ENCODE data around the gene CBX5.

The CBX5 gene

GRCh38 chr12:54285150-54286041, 5.5 kb upstream of the CBX5 start:
- no peak for TF ChIP-seq TAF1 (IDR thresholded peaks at IDR 0.05; ENCODE audit: borderline replicate concordance, insufficient read depth, low read length)
- no peak for TF ChIP-seq FOXP2 (optimal IDR thresholded peaks at IDR 0.05; ENCODE audit: borderline replicate concordance, extremely low read depth, extremely low read length, insufficient read depth)
- TF ChIP-seq REST (IDR thresholded peaks at IDR 0.05; ENCODE audit: insufficient read depth in 1 of 2, low read depth in 2 of 2, low read length in 2 of 2) = no peak
- TF ChIP-seq POLR2AphosphoS5 (IDR thresholded peaks at IDR 0.05; ENCODE audit: low read depth, low read length) = no peak
- no peak for TF ChIP-seq SIN3A (IDR thresholded peaks at IDR 0.05; ENCODE audit: borderline replicate concordance, insufficient read depth, low read length)

- 0 out of 2 replicates have a peak, but pooled peaks have one; percentile 2 for TF ChIP-seq POLR2AphosphoS5 (IDR thresholded peaks at IDR 0.05; ENCODE audit: low read depth, low read length)
These were observed 4.3 kb upstream of the CBX5 start for GRCh38 chr12:54284070-54284780.

DNA sequence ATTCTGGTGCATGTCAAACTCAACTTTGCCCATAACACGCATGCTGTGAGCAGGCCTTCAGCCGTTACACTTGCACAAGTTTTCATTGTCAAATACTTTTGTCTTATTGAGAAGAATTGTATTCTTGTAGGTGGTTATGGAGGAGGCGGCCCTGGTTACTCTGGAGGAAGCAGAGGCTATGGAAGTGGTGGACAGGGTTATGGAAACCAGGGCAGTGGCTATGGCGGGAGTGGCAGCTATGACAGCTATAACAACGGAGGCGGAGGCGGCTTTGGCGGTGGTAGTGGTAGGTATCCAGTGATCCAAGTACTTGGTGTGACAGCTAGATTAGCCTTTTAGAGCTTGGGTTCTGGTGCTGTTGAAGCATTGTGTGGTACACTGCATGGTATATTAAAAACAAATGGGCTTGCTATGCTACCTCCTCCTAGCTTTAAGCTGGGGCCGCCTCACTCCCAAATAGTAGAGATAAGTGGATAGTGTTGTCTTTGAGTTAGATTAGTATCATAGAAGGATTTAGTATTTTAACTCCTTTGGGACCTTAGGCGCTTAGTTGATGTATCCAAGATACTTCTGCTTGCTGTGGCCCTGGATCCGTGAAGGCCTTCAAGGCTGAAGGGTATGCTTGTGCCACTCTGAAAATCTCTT, 3.1 kb upstream of the CBX5 start:
- TF ChIP-seq REST (IDR thresholded peaks at IDR 0.05; ENCODE audit: insufficient read depth in 1 of 2, low read depth in 2 of 2, low read length in 2 of 2) (no peak), POLR2AphosphoS5 (IDR thresholded peaks at IDR 0.05; ENCODE audit: low read depth, low read length) (no peak; the same call in 1 of the 2 replicates), FOXP2 (optimal IDR thresholded peaks at IDR 0.05; ENCODE audit: borderline replicate concordance, extremely low read depth, extremely low read length, insufficient read depth) (no peak), SIN3A (IDR thresholded peaks at IDR 0.05; ENCODE audit: borderline replicate concordance, insufficient read depth, low read length) (no peak)

DNA sequence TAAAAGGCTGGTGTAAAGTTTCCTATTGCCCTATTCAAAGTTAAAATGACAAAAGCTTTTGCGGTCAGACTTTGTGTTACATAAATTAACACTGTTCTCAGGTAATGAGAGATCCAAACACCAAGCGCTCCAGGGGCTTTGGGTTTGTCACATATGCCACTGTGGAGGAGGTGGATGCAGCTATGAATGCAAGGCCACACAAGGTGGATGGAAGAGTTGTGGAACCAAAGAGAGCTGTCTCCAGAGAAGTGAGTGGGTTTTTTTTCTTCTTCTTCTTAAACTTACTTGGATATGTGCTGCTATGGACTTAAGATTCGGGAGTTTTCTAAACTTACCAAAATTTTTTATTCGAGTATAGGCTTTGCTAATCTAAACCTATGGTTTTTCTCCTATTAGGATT, 1.8 kb upstream of the CBX5 start:
- 0 out of 2 replicates have a peak, but pooled peaks have one; percentile 14 for TF ChIP-seq TAF1 (IDR thresholded peaks at IDR 0.05; ENCODE audit: borderline replicate concordance, insufficient read depth, low read length)

DNA sequence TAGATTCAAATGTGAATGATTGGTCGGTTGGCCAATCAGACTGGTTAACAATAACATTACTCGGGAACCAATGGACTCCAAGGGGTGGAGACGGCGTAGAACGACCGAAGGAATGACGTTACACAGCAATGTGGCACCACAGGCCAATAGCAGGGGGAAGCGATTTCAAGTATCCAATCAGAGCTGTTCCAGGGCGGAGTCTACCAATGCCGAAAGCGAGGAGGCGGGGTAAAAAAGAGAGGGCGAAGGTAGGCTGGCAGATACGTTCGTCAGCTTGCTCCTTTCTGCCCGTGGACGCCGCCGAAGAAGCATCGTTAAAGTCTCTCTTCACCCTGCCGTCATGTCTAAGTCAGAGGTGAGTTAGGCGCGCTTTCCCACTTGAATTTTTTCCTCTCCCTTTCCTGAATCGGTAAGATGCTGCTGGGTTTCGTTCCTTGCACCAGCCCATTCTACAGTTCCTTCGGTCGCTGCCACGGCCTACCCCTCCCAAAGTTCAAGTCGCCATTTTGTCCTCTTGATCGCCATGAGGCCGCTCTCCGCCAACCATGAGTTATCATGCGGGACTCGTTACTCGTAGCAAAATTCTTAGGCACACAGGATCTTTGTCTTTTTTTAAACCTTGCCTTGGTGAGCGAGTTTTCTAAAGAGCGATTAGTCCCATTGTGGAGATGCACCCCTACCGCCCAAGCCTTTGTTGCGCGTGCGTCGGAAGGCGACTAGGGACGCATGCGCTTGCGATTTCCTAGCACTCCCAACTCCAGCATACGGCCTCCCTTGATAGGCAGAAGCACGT, 742 bp upstream of the CBX5 start, which contains the start of gene HNRNPA1:
Gene HNRNPA1 (plus strand): TSS at position 259 of the 793 bp plus-strand sequence. CDS start 82 bp downstream, at position 341.
- peak; percentile 100 for TF ChIP-seq TAF1 (IDR thresholded peaks at IDR 0.05; ENCODE audit: borderline replicate concordance, insufficient read depth, low read length)
- TF ChIP-seq POLR2AphosphoS5 (IDR thresholded peaks at IDR 0.05; ENCODE audit: low read depth, low read length) = peak; percentile 100
- TF ChIP-seq SIN3A (IDR thresholded peaks at IDR 0.05; ENCODE audit: borderline replicate concordance, insufficient read depth, low read length) = no peak
- TF ChIP-seq REST (IDR thresholded peaks at IDR 0.05; ENCODE audit: insufficient read depth in 1 of 2, low read depth in 2 of 2, low read length in 2 of 2) = peak; percentile 49 to 53; a peak in 2 of 4 replicates
- no peak for TF ChIP-seq FOXP2 (optimal IDR thresholded peaks at IDR 0.05; ENCODE audit: borderline replicate concordance, extremely low read depth, extremely low read length, insufficient read depth)
